AG04449 (cell line): Measurements from ENCODE around the gene TREH.

Experiments used
- CTCF ChIA-PET: fragments of 350-600 bp; formaldehyde crosslinking; extraction: SDS; loops from one replicate; lab custom pipeline; 2021; ENCODE audit warnings: antibody characterized with exemption; lab: Yijun Ruan, JAX
- POLR2A ChIA-PET: fragments of 400-600, 350-600 bp; formaldehyde crosslinking; extraction: SDS; loops from one replicate; lab custom pipeline; 2020; ENCODE audit warnings: antibody characterized with exemption, inconsistent platforms; lab: Yijun Ruan, JAX
- DNase-seq: peaks from one replicate; pipeline ENCODE4 v3.0.0-alpha.2; 2010; ENCODE audit warnings: low read depth, low spot score
- H3K4me3 ChIP-seq: 2 replicates; pipeline ENCODE4 v1.5.1; 2011; ENCODE audit warnings: low read depth, mild to moderate bottlenecking, control low read depth, low read length
- CTCF ChIP-seq: IDR thresholded peaks from one replicate; pipeline ENCODE4 v1.5.1; 2011; ENCODE audit warnings: mild to moderate bottlenecking, moderate library complexity, low read length, control low read depth, inconsistent platforms; ENCODE audit not compliant: insufficient read depth; ENCODE audit errors: missing control alignments

Gene TREH

GRCh38 chr11:118631142-118631909 is 48.1 kb downstream of the TREH start:
- CTCF ChIA-PET: interaction anchor here (0.7 to 3.1 kb wide), 5 partner anchors 8 to 725 kb away, joined by 3 to 14 read pairs (median 7); no protein-coding TSS in a partner anchor
- no peak for DNase-seq
- POLR2A ChIA-PET: interaction anchor here (0.8 to 1.9 kb wide), 2 partner anchors 10 to 14 kb away, joined by 4 to 15 read pairs; no protein-coding TSS in a partner anchor
- no peak for TF ChIP-seq CTCF
- H3K4me3 ChIP-seq: no peak overlapping the region

- ChIA-PET CTCF (no interaction called here), POLR2A (no interaction called here)
Measured at GRCh38 chr11:118629761-118630661, 49.4 kb downstream of the TREH start.

GRCh38 chr11:118628861-118629549 is 50.4 kb downstream of the TREH start:
- no peak overlapping the region for H3K4me3 ChIP-seq
- POLR2A ChIA-PET: interaction anchor here (1.1 kb wide), 1 partner anchor 10 kb away, joined by 4 read pairs; no protein-coding TSS in a partner anchor
- CTCF ChIA-PET: interaction anchor here (1.0 to 12.0 kb wide), 3 partner anchors 19 to 328 kb away, joined by 3 to 138 read pairs (median 4); partner anchors contain the start of gene PHLDB1
- TF ChIP-seq CTCF: no peak
- no peak for DNase-seq

More at GRCh38 chr11:118629761-118630661, 49.4 kb downstream of the TREH start:
- H3K4me3 ChIP-seq: no peak overlapping the region
- no peak for TF ChIP-seq CTCF
- DNase-seq: no peak

GRCh38 chr11:118628432-118628831 is 51.0 kb downstream of the TREH start:
- no peak overlapping the region for H3K4me3 ChIP-seq
- no peak for DNase-seq
- ChIA-PET CTCF (interaction anchor here (1.0 to 12.0 kb wide), 3 partner anchors 18 to 329 kb away, joined by 3 to 138 read pairs (median 4); partner anchors contain the start of gene PHLDB1), POLR2A (interaction anchor here (1.1 kb wide), 1 partner anchor 10 kb away, joined by 4 read pairs; no protein-coding TSS in a partner anchor)
- no peak for TF ChIP-seq CTCF

GRCh38 chr11:118628031-118628430 is 51.4 kb downstream of the TREH start:
- POLR2A ChIA-PET: interaction anchor here (1.1 kb wide), 1 partner anchor 9 kb away, joined by 4 read pairs; no protein-coding TSS in a partner anchor
- CTCF ChIA-PET: interaction anchor here (0.9 to 12.0 kb wide), 4 partner anchors 18 to 329 kb away, joined by 3 to 138 read pairs (median 4); partner anchors contain the start of gene PHLDB1
- TF ChIP-seq CTCF: no peak
- H3K4me3 ChIP-seq: no peak overlapping the region
- DNase-seq: no peak
